ENCODE measurements around the gene NPAS2.

NPAS2 gene

DNA sequence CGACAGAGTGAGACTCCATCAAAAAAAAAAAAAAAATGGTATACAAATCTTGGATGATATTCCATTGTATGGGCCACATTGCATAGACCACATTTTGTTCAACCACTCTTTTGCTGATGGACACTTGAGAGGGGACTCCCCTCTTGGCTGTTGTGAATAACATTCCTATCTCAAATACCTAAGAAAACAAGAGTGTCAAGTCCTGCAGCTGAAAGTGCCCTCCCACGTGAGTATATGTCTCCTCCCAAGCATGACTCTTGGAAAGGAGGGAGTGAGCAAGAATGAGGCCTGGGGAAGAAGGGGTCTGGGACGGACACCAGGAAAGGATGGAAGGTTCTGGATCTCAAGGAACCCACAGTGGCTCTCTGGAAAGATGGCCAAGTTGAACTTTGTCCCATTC is 36.0 kb upstream of the NPAS2 start:
- Histone ChIP-seq H3K27ac (ENCODE audit: low read depth, low read length) (no peak overlapping the region), H3K9me3 (ENCODE audit: control insufficient read depth, insufficient read depth, low read depth, low read length) (no peaks in the 10 kb centered on the region), H3K36me3 (ENCODE audit: control insufficient read depth, insufficient read depth, low read length) (no peaks in the 10 kb centered on the region), H3K4me1 (ENCODE audit: control insufficient read depth, insufficient read depth, low read length) (peaks cover 8% of the 10 kb centered on the region; the same call in 1 of the 2 replicates), H3K9ac (ENCODE audit: low read length) (no peak overlapping the region), H3K4me3 (ENCODE audit: low read depth, low read length) (no peak overlapping the region), H3K27me3 (ENCODE audit: control insufficient read depth, insufficient read depth, low read length) (no peaks in the 10 kb centered on the region)

DNA sequence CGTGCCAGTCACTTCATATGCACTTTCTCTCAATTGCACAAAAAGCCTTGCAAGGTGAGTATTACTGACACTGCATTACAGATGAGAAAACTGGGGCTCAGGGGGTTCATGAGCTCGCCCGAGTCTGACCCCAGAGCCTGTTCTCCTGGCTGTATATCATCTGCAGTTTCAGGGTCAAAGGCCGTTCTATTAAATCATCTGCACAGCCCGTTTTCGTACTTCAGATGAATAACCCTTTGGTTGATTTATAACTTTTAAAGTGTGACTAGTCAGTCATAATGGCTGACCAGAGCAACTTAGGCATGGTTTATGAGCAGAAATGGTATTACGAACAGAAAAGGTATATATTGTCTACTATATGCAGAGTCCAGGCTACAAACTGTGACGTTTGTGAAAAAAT is 35.3 kb upstream of the NPAS2 start:
- H3K27ac ChIP-seq (ENCODE audit: low read depth, low read length), result no peak overlapping the region
- H3K9ac ChIP-seq (ENCODE audit: low read length), result no peak overlapping the region
- H3K27me3 ChIP-seq (ENCODE audit: control insufficient read depth, insufficient read depth, low read length), result no peaks in the 10 kb centered on the region
- no peaks in the 10 kb centered on the region for H3K9me3 ChIP-seq (ENCODE audit: control insufficient read depth, insufficient read depth, low read depth, low read length)
- H3K4me1 ChIP-seq (ENCODE audit: control insufficient read depth, insufficient read depth, low read length), result peaks cover 8% of the 10 kb centered on the region; the same call in 1 of the 2 replicates
- no peaks in the 10 kb centered on the region for H3K36me3 ChIP-seq (ENCODE audit: control insufficient read depth, insufficient read depth, low read length)
- H3K4me3 ChIP-seq (ENCODE audit: low read depth, low read length), result no peak overlapping the region

GRCh38 chr2:100785626-100786296 is 34.2 kb upstream of the NPAS2 start:
- no peak overlapping the region for H3K4me3 ChIP-seq (ENCODE audit: low read depth, low read length)
- H3K4me1 ChIP-seq (ENCODE audit: control insufficient read depth, insufficient read depth, low read length), result peaks cover 8% of the 10 kb centered on the region; the same call in 1 of the 2 replicates
- no peak overlapping the region for H3K27ac ChIP-seq (ENCODE audit: low read depth, low read length)
- no peaks in the 10 kb centered on the region for H3K36me3 ChIP-seq (ENCODE audit: control insufficient read depth, insufficient read depth, low read length)
- H3K9me3 ChIP-seq (ENCODE audit: control insufficient read depth, insufficient read depth, low read depth, low read length), result no peaks in the 10 kb centered on the region
- H3K9ac ChIP-seq (ENCODE audit: low read length), result no peak overlapping the region
- H3K27me3 ChIP-seq (ENCODE audit: control insufficient read depth, insufficient read depth, low read length), result no peaks in the 10 kb centered on the region

DNA sequence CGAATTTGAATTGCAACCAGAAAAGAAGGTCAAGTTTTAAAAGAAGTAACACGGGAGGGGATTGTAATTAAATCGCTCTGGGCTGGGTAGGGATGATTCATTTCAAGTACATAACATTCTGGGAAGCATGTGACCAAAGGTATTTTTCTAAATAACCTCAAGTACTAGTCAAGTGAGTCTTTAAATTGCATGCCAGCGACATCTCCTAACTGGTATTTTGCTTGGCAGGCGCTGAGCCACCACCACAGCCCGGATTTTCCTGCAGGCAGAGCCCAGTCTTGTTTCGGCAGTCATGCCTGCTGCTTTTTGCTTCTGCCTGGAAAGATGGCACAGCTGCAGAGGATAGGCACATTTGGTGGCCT is 33.7 kb upstream of the NPAS2 start:
- Histone ChIP-seq H3K4me3 (ENCODE audit: low read depth, low read length) (no peak overlapping the region), H3K4me1 (ENCODE audit: control insufficient read depth, insufficient read depth, low read length) (peaks cover 8% of the 10 kb centered on the region; the same call in 1 of the 2 replicates), H3K27ac (ENCODE audit: low read depth, low read length) (no peak overlapping the region), H3K9me3 (ENCODE audit: control insufficient read depth, insufficient read depth, low read depth, low read length) (no peaks in the 10 kb centered on the region), H3K27me3 (ENCODE audit: control insufficient read depth, insufficient read depth, low read length) (no peaks in the 10 kb centered on the region), H3K36me3 (ENCODE audit: control insufficient read depth, insufficient read depth, low read length) (no peaks in the 10 kb centered on the region), H3K9ac (ENCODE audit: low read length) (no peak overlapping the region)

GRCh38 chr2:100786985-100787384 is 33.0 kb upstream of the NPAS2 start:
- H3K27ac ChIP-seq (ENCODE audit: low read depth, low read length), result no peak overlapping the region
- H3K27me3 ChIP-seq (ENCODE audit: control insufficient read depth, insufficient read depth, low read length), result no peaks in the 10 kb centered on the region
- H3K9ac ChIP-seq (ENCODE audit: low read length), result no peak overlapping the region
- no peak overlapping the region for H3K4me3 ChIP-seq (ENCODE audit: low read depth, low read length)
- H3K36me3 ChIP-seq (ENCODE audit: control insufficient read depth, insufficient read depth, low read length), result no peaks in the 10 kb centered on the region
- H3K9me3 ChIP-seq (ENCODE audit: control insufficient read depth, insufficient read depth, low read depth, low read length), result no peaks in the 10 kb centered on the region
- H3K4me1 ChIP-seq (ENCODE audit: control insufficient read depth, insufficient read depth, low read length), result peaks cover 3% of the 10 kb centered on the region; the same call in 1 of the 2 replicates

- H3K9ac ChIP-seq (ENCODE audit: low read length), result no peak overlapping the region
- H3K4me3 ChIP-seq (ENCODE audit: low read depth, low read length), result no peak overlapping the region
- no peaks in the 10 kb centered on the region for H3K4me1 ChIP-seq (ENCODE audit: control insufficient read depth, insufficient read depth, low read length)
- H3K9me3 ChIP-seq (ENCODE audit: control insufficient read depth, insufficient read depth, low read depth, low read length), result no peaks in the 10 kb centered on the region
- H3K27ac ChIP-seq (ENCODE audit: low read depth, low read length), result no peak overlapping the region
- H3K27me3 ChIP-seq (ENCODE audit: control insufficient read depth, insufficient read depth, low read length), result no peaks in the 10 kb centered on the region
- H3K36me3 ChIP-seq (ENCODE audit: control insufficient read depth, insufficient read depth, low read length), result no peaks in the 10 kb centered on the region
Measured at GRCh38 chr2:100789361-100789760, 30.6 kb upstream of the NPAS2 start.

GRCh38 chr2:100791294-100791935 is 28.5 kb upstream of the NPAS2 start:
- Histone ChIP-seq H3K9ac (ENCODE audit: low read length) (no peak overlapping the region), H3K4me1 (ENCODE audit: control insufficient read depth, insufficient read depth, low read length) (no peaks in the 10 kb centered on the region), H3K9me3 (ENCODE audit: control insufficient read depth, insufficient read depth, low read depth, low read length) (no peaks in the 10 kb centered on the region), H3K4me3 (ENCODE audit: low read depth, low read length) (no peak overlapping the region), H3K27ac (ENCODE audit: low read depth, low read length) (no peak overlapping the region), H3K27me3 (ENCODE audit: control insufficient read depth, insufficient read depth, low read length) (no peaks in the 10 kb centered on the region), H3K36me3 (ENCODE audit: control insufficient read depth, insufficient read depth, low read length) (no peaks in the 10 kb centered on the region)

GRCh38 chr2:100791936-100792308 is 28.0 kb upstream of the NPAS2 start:
- Histone ChIP-seq H3K4me1 (ENCODE audit: control insufficient read depth, insufficient read depth, low read length) (no peaks in the 10 kb centered on the region), H3K4me3 (ENCODE audit: low read depth, low read length) (no peak overlapping the region), H3K9me3 (ENCODE audit: control insufficient read depth, insufficient read depth, low read depth, low read length) (no peaks in the 10 kb centered on the region), H3K27me3 (ENCODE audit: control insufficient read depth, insufficient read depth, low read length) (no peaks in the 10 kb centered on the region), H3K9ac (ENCODE audit: low read length) (no peak overlapping the region), H3K36me3 (ENCODE audit: control insufficient read depth, insufficient read depth, low read length) (no peaks in the 10 kb centered on the region), H3K27ac (ENCODE audit: low read depth, low read length) (no peak overlapping the region)

DNA sequence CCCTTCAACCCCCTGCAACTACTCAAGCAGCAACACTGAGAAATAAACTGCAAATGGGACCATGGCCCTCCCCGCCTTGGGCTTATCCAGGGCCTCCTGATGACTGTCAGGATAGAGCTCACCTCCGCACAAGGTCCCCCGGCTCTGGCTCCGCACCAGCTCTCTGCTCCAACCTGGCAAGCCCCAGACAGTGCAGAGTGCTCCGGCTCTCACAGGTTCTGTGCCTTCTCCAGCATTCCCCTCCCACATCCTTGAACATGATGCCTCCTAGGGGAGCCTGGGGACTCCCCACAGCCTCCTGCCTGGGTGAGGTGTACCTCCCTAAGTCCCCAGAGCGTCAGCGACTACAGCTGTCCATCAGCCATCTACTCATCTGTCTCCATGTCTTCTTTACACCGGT is 26.7 kb upstream of the NPAS2 start:
- no peak overlapping the region for H3K27ac ChIP-seq (ENCODE audit: low read depth, low read length)
- no peaks in the 10 kb centered on the region for H3K9me3 ChIP-seq (ENCODE audit: control insufficient read depth, insufficient read depth, low read depth, low read length)
- H3K4me1 ChIP-seq (ENCODE audit: control insufficient read depth, insufficient read depth, low read length), result no peaks in the 10 kb centered on the region
- H3K9ac ChIP-seq (ENCODE audit: low read length), result no peak overlapping the region
- H3K27me3 ChIP-seq (ENCODE audit: control insufficient read depth, insufficient read depth, low read length), result no peaks in the 10 kb centered on the region
- no peak overlapping the region for H3K4me3 ChIP-seq (ENCODE audit: low read depth, low read length)
- H3K36me3 ChIP-seq (ENCODE audit: control insufficient read depth, insufficient read depth, low read length), result no peaks in the 10 kb centered on the region

DNA sequence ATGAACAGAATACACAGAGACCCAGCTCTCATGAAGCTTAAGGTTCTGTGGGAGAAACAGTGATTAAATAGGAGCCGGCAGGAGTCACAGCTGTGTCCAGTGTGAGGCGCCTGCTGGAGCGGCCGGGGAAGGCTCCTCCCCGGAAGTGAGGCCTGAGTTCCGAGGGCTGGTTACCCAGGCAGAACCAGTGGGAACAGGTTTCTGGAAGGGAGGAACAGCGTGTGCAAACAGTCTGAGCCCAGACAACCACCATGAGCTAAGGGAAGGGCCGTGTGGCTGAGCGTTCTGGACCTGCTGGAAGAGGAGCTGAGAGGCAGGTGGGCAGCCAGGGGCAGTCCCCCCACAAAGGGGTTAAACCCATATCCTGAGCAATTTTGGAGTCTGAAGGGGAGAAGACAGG is 26.0 kb upstream of the NPAS2 start:
- H3K27me3 ChIP-seq (ENCODE audit: control insufficient read depth, insufficient read depth, low read length), result no peaks in the 10 kb centered on the region
- no peak overlapping the region for H3K4me3 ChIP-seq (ENCODE audit: low read depth, low read length)
- H3K9me3 ChIP-seq (ENCODE audit: control insufficient read depth, insufficient read depth, low read depth, low read length), result no peaks in the 10 kb centered on the region
- no peaks in the 10 kb centered on the region for H3K36me3 ChIP-seq (ENCODE audit: control insufficient read depth, insufficient read depth, low read length)
- H3K27ac ChIP-seq (ENCODE audit: low read depth, low read length), result no peak overlapping the region
- H3K9ac ChIP-seq (ENCODE audit: low read length), result no peak overlapping the region
- H3K4me1 ChIP-seq (ENCODE audit: control insufficient read depth, insufficient read depth, low read length), result no peaks in the 10 kb centered on the region

GRCh38 chr2:100796499-100797100 is 23.3 kb upstream of the NPAS2 start:
- Histone ChIP-seq H3K4me1 (ENCODE audit: control insufficient read depth, insufficient read depth, low read length) (no peaks in the 10 kb centered on the region), H3K27ac (ENCODE audit: low read depth, low read length) (no peak overlapping the region), H3K4me3 (ENCODE audit: low read depth, low read length) (no peak overlapping the region), H3K9me3 (ENCODE audit: control insufficient read depth, insufficient read depth, low read depth, low read length) (no peaks in the 10 kb centered on the region), H3K9ac (ENCODE audit: low read length) (no peak overlapping the region), H3K27me3 (ENCODE audit: control insufficient read depth, insufficient read depth, low read length) (no peaks in the 10 kb centered on the region; the same call in 1 of the 2 replicates), H3K36me3 (ENCODE audit: control insufficient read depth, insufficient read depth, low read length) (no peaks in the 10 kb centered on the region)

Measured in HUES6 (cell line).